Stimulated activated CD4-positive, alpha-beta T cell treated with anti-CD3 and anti-CD28 coated beads, Interleukin-12 subunit alpha, Interleukin-12 subunit beta, amount 100 ng/mL, for 48 hours (primary cell): Measurements from ENCODE around the gene NLN.
"Not testable (repeated sequence)": the region's sequence is repeated elsewhere in the genome, so short reads cannot be mapped to it uniquely, and the experiment has no call there.

Experiments
- DNase-seq, 3 donors: peaks; one replicate each; pipeline ENCODE4 v3.0.0-alpha.2; 2020; ENCODE audit warnings: low read depth in 2 of 3, low spot score in 1 of 3

NLN gene

DNA sequence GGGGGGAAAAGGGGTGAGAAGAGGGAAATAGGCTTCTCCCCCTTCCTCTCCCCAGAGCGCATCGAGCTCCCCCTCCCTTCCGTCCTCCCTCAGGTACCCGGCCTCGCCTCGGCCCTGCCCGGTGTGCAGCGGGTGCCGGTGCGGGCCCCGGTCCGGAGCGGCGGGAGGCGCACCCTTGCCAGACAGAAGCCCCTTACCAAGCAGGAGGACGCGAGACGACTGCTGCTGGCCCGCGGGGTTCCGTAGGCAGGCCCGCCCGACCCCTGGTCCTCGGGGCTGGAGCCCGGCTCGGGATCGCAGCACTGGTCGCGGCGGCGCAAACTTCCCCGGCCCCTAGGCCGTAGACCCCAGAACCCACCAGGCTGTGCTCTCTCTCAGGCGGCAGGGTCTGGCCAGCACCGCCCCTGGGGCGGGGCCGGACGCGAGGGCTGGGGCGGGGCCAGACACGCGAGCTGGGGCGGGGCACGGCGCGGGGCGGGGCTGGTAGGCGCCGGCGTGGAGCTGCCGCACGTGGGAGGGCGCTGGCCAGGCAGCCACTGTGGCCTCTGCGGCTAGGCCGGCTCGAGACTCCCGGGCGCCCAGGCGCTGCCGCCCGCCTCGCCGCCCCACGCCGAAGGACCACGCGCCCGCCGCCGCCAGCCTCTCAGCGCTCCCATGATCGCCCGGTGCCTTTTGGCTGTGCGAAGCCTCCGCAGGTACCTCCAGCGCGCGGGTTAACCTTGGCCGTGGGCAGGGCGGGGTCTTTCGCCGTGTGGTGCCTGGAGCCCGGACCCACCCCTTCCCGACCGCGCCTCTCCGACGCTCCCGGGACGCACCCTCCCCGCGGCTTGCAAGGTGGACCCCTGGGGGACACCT, at the start of gene NLN, which contains the start of gene SGTB:
NLN (plus strand) TSS at position 486 of the 855 bp plus-strand sequence; CDS start at position 655, 169 bp downstream.
SGTB (minus strand) TSS at position 390 of the 855 bp plus-strand sequence. CDS start 1,302 bp downstream, outside the sequence.
- DNase-seq, result peak; percentile 59 to 77 (median 76)

DNA sequence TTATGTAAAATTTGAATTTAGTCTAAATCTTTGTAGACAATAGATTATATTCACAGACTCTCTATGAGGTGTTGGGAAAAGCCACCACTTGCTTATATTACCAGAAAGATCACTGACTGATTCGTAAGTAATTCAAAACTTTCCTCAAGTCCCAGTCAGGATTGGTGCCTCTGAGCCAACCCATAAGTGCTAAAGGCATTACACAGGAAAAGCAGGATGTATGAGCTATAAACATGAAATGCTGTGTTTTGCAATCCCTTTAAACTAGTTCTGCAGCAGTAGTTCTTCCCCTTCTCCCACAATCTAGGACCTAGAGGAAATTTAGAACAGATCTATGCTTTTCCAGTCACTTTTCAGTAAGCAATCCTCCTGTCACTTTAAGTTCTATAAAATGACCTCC, 49.2 kb upstream of the NLN start:
- no peak for DNase-seq

DNA sequence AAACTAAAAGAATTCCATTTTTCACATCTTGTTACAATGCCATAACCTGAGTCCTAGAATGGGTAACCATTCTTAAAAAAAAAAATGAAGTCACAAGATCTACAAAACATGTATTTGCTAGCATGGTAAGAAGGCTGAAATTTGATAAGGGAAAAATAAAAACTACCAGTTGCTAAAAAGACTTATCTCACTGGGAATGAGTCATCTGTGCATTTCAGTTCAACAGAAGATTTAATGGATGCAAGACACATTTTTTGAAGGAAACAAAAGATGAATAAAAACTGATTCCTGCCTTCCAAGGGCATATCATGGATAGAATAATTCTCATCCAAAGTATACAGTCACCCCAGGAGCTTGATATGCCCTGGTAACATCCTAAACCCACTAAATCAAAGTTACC, 47.3 kb upstream of the NLN start:
- DNase-seq, result no peak

DNA sequence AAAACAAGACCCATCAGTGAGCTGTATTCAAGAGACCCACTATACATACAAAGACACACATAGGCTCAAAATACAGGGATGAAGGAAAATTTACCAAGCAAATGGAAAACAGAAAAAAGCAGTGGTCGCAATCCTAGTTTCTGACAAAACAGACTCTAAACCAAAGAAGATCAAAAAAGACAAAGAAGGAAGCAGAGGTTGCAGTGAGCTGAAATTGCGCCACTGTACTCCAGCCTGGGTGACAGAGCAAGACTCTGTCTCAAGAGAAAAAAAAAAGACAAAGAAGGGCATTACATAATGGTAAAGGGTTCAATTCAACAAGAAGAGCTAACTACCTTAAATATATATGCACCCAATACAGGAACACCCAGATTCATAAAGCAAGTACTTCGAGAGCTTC, 45.9 kb upstream of the NLN start:
- not testable (repeated sequence) for DNase-seq

DNA sequence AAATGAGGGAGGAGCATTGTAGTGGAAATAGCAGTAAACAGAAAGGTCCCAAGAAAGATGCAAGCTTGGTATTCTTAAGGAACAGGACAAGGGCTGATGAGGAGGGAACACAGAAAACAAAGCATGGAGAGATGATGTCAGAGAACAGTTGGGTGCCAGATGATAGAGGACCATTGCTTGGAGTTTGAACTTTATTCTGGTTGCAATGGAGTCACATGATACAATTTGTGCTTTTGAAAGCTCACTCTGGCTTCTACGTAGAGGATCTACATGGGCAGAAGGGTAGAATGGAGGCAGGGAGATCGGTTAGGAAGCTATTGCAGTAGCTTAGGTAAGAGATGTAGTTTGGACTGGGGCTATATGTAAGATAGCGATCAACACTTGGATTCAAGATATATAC, 39.9 kb upstream of the NLN start:
- DNase-seq, result no peak

DNA sequence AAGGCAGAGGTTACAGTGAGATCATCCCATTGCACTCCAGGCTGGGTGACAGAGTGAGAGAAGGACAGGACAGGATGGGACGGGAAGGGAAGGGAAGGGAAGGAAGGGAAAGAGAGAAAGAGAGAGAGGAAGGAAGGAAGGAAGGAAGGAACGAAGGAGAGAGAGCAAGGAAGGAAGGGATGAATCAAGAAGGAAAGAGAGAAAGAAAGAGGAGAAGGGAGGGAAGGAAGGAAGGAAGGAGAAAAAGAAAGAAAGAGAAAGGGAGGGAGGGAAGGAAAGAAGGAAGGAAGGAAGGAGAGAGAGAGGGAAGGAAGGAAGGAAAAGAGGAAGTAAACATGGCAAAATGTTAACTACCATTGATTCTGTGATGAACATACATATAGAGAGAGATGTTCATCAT, 28.9 kb upstream of the NLN start:
- no peak for DNase-seq

DNA sequence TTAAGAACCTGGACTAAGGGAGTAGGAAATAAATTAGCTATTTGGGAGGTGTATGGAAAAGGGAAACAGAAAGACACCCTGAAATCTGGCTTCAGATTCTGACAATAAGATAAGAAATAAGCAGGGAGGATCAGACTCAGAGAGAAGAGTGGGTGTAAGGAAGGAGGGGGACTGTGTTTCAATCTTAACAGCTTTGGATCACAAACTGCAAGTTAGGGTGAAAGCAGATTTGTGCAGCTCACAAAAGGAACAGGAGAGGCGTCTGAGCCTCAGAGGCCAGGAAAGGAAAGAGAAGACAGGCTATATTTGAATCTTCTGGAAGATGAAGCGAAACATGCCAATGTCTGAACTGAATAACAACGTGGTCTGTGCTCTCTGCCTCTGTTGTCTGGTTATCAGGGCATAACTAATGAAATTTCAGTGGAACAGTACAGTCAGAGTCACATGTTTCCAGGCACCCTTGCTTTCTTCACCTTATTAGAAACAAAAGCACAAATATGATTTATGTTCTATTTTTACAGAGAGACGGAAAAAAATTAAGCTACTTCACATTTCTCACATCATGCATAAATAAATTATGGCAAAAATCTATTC, 26.7 kb upstream of the NLN start:
- DNase-seq, result no peak

DNA sequence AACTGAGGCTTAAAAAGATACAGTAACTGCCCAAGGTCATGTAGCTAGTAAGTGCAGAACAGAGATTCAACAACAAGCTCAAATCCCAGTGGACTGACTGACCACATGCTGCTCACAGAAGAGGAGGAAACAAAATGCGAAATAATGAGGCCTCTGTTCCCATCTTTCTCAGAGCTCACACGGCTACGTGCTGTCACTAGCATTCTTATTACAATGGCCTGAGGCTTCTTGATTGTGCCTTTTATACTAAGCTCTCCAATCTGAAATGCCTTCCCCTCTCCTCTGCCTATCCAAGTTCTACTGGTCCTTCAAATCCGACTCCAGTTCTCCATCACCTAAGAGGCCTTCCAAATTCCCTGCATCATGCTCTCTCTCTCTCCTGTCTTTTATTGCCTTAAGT, 26.1 kb upstream of the NLN start:
- DNase-seq, result no peak

DNA sequence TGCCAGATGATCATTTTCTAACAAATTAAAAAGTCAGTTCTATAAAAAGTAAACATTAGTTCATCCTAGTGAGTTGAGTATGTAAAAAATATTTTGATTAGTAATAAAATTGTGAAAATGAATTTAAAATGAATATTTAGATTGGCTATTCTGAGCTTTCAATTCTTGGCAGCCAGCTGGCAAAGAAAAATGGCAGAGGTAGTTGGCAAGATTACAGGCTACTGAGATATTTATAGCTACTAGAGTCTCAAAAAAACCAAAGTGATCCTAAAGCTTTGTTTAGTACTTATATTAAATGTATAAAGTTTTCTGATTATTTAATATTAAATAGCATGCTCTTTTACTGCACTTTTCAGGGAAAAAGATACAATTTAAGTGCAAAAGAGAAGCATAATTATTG, 25.1 kb upstream of the NLN start:
- no peak for DNase-seq

DNA sequence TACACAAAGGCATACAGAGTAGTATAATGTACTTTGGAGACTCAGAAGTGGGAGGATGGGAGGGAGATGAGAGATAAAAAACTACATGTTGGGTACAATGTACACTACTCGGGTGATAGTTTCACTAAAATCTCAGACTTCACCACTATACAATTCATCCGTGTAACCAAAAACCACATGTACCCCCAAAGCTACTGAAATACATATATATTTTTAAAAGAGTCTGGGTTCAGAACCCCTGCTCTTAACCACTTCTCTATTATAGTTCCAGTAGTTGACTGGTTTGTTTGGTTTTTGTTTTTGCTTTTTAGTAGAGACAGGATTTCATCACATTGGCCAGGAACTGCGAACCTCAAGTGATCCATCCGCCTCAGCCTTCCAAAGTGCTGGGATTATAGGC, 22.7 kb upstream of the NLN start:
- DNase-seq, result no peak

DNA sequence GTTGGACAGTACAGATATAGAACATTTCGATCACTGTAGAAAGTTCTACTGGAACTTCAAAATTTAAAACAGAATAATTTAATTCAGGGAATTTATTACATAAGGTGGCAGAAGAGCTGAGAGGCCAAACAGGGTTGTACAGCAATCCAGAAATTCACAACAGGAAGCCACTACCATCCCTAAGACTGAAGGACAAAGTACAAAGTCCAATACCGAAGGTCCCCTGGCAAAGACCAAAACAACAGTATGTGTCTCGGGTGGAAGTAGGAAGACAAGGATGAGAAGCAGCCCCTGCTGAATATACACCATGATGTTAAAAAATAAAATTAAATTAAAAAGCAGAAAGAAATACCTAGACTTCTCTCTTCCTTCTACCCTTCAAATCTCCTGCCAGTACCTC, 20.0 kb upstream of the NLN start:
- DNase-seq, result no peak

DNA sequence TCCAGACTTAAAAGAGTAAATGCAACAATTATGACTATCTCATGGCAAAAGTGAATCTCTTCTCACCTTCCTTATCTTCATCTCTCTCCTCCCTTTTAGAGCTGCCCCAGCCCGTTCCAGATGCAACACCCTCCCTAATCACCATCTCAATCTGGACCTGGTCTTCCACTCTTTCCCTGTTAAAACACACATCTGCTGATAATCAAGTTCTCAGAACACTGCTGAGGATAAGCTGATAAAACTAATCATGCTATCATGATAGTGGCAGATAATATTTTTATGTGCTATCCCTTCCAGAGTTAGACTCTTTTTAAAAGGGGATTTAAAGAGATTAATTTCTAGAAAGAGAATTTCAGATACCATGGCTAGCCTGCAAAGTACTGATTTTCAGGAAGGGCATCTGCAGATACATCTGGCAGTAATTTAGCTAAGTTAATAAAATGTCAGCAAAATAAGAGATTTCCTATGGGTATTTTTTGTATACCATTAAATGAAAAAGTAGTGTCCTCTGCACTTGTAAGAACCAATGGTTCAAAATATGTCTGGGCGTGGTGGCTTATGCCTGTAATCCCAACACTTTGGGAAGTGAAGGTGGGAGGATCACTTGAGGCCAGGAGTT, 17.3 kb upstream of the NLN start:
- DNase-seq, result no peak

DNA sequence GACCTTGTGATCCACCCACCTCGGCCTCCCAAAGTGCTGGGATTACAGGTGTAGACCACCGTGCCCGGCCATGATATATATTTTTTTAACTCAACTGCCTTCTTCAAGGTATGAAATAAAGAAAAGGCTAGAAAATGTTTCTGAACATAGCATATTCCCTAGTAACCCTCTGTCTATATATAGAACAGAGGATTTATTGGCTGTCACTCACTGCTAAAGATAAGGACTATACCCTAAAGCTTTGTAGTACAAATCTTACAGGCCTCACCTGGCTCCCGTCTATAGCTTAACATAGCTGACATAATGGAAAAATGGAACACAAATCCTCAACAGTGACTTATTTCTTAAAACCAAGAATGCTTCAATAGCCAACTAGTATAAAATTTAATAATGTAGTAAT, 14.3 kb upstream of the NLN start:
- DNase-seq, result no peak

DNA sequence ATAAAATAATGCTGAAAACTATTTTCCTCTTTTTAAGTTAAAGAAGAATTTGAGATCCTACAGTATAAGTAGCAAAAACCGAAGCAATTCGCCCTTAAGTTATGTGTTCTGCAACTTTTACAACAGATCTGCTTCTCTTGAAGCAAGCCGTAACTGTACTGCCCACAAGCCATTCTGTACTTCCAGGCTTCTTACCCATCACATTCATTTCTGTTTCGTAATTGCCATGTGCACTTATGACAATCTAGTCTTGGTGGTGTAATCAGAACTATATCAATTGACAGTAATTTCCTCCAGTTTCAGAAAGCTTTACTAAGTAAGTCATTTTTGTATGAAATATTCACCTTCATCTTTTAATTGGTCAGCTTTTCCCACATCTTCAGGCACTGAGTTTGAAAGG, 13.9 kb upstream of the NLN start:
- no peak for DNase-seq

DNA sequence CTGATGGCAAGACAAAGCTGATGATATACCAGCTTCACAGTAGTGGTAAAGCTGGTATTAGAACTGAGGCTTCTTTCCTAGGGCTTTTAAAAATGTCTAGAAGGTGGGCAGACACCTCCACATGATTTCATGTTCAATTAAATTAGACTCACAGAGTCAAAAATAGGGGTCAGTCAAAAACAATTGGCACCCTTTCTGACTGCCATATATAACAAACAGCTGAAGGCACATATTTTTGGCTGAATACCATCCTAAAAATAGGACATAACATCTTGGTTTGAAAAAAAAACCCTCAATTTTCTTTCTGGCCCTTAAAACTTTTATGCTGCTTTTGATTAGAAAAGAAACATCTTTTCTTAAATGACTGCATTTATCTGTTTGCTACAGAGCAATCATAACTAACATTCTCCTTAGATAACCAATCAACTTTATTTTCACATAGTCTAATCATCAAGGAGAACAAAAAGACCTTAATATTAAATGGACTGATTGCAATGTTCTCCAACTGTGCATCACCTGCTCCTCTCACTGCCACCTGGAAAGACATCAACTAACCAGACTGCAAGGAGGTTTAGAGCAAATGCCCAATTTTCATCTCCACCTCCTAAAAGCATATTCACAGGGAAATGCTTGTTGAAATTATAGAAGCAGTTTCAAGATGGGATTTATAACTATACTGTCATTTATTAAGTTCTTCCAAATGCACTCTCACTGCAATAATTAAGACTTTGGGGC, 3.3 kb upstream of the NLN start:
- no peak for DNase-seq

DNA sequence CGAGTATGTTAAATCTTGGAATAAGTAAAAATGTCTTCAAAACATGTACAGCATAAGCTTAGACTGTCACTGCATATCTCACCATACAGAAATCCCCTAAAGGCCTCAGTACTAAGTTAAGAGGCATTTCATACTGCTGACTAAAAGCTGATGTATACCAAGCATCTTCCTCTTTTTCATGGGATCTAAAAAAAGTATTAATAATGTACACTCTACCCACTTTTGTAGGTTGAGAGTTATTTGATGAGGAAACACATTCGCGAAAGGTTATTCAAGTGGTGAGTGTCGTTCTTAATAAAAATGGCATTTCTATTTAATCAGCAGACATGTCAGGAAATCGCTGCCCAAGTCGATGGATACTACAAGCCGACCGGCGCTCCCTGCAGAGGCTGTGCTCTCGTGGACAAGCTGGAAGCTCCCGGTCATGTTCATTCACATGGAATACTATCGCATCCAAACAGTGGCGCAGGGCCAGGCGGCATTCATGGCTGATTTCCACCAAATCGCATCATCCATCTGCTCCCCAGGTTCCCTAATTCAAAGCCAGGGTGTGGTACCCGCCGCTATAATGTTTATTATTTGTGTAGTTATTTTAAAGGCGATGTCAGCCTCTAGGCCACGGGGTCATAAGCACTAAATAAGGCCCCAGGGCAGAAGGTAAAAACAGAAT, 820 bp upstream of the NLN start:
- DNase-seq, result peak in 1 of 3 donors; percentile 8

DNA sequence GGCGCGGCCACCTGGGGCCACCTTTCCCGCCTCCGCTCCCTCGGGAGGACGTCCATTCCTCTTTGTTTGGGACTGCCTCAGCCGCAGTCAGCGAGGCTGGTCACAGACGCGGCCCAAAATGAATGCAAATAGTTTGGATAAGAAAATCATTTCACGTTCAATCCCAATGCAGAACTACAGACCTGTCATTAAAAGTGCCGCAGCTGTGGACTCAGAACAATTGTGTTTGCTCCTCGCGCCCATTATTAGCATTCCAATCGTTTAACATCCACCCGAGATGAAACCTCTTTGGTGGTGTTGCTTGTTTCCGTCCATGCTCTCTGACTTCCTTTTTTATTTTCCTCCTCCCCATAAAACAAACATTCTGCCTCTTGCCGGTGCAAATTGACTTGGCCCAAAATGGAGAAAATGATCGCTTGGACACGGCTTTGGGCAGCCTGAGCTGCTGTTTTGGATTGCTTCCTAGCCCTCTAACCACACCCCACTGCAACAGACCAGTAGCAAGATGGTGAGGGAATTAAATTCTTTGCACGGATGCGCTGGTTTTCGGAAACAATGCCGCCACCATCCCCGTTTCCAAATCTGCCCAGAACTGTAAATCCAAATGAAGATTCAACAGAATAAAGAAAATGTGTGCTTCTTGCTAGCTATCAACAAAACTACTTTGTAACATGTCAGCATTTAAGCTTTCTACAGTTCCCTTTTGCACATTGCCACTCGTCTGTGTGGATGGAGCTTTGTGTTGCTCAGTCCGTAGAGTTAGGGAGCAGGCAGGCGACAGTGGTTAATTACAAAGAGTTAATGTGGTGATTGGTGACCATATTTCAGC, 784 bp downstream of the NLN start:
- no peak for DNase-seq

DNA sequence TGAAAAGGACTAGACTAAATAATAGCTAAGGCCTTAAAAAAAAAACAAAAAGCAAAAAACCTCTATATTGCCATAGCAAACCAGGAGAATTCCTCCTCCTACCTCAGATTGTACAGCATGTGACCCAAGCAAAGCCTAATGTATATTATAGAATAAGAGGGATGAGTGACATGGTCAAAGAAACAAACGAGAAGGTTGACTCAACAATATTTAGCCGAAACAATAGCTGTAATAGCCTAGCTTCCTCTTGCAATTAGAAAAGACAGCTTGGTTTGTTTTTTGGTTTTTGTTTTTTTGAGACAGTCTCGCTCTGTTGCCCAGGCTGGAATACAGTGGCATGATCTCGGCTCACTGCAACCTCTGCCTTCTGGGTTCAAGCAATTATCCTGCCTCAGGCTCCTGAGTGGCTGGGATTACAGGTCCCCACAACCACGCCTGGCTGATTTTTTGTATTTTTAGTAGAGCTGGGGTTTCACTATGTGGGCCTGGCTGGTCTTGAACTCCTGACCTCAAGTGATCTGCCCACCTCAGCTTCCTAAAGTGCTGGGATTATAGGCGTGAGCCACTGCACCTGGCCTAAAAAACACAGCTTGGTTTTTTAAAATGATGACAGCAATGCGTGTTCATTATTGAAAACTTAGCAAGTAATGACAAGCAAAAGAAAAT, 5.6 kb downstream of the NLN start:
- no peak for DNase-seq

DNA sequence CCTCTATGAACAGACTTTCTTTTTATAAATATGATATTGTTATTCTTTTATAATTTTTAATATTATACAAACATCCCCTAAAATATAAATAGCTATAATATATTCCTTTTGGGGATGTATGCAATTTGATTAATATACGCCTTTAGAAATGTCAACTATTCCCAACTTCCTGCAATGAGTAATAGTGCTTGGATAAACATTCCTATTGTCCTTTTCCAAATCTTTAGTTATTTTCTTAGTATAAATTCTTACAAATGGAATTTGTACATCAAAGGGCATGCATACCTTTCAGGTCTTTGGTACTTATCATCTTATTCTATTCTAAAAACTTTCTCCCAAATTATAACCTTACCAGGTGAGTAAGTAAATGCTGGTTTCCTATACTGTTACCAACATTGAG, 6.2 kb downstream of the NLN start:
- DNase-seq, result no peak

DNA sequence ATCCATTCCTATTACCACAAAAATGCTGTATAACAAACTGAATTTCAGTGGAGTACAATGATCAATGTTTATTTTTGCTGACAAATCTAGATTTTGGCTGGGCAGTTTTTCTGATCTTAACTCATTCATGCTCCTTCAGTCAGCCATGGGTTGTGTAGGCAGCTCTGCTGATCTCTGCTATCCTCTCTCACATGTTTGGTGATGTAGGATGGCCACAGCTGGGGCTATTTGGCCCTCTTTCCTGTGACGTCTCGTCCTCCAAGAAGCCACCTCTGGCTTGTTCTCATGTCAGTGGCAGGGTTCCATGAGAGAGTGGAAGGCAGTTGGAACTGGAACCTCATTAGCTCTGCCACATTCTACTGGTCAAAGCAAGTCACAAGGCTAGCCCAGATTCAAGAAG, 8.9 kb downstream of the NLN start:
- DNase-seq, result no peak
